Activated CD8-positive, alpha-beta memory T cell treated with anti-CD3 and anti-CD28 coated beads, Interleukin-2, amount 50 U/mL, for 4 hours (primary cell): ENCODE results near the gene SYT6.
"Not testable (repeated sequence)": the region's sequence is repeated elsewhere in the genome, so short reads cannot be mapped to it uniquely, and the experiment has no call there.

ENCODE experiments used
- DNase-seq: peaks from one replicate; pipeline ENCODE4 v3.0.0-alpha.2; 2020

The SYT6 gene

GRCh38 chr1:114063544-114063943 lies 90.1 kb downstream of the SYT6 start:
- DNase-seq = no peak

GRCh38 chr1:114062477-114063099 lies 91.1 kb downstream of the SYT6 start:
- DNase-seq = no peak

GRCh38 chr1:114061121-114061830 lies 92.4 kb downstream of the SYT6 start:
- DNase-seq = no peak

- DNase-seq = not testable (repeated sequence)
Observed at GRCh38 chr1:114058236-114058635, 95.4 kb downstream of the SYT6 start.

- DNase-seq = no peak
Observed at GRCh38 chr1:114054148-114054547, 99.5 kb downstream of the SYT6 start.

- no peak for DNase-seq
Observed at GRCh38 chr1:114048232-114048631, 105.4 kb downstream of the SYT6 start.

- DNase-seq = no peak
Observed at GRCh38 chr1:114043548-114043947, 110.1 kb downstream of the SYT6 start.

- DNase-seq = no peak
Observed at GRCh38 chr1:114043054-114043453, 110.6 kb downstream of the SYT6 start.

GRCh38 chr1:114040273-114041015 lies 113.2 kb downstream of the SYT6 start:
- DNase-seq = no peak
